ENCODE results near the gene CD247.

CD247 gene

DNA sequence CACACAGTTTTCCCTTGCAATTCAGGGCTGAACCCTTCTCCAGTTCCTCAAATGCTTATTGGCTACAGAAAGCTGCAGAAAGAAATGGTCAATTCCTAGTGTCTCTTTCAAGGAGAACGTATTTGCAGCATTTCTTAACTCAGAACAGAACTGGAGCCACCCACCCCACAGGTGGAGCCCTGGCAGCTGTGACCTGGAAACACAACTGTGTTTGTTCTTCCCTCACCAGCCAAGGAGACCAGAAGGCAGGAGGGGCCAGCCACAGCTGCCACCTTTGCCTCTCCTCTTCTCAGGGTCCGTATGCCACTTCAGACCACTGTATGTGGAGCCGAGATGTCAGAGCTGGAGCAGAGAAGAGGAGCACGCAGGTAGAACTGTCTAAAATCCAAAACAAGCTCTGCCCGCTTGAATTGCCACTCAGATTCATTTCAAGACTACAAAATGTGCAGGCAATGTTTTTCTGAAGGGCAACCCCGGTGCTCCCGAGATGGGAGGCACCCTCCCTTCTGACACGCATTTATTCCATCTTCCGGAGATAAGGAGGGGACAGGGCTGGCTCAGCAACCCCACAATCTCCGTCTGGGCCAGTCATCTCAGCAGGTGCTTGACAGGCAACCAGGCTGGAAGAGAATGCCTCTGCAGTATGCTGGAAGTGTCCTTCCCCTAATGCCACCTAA lies 16.7 kb downstream of the CD247 start:
- peak overlapping the region; percentile 60 for H3K27ac ChIP-seq (ENCODE audit: low read length)
- H3K9me3 ChIP-seq (ENCODE audit: insufficient read depth, low read length, severe bottlenecking): no peaks in the 10 kb centered on the region
- peaks cover 99% of the 10 kb centered on the region for H3K79me2 ChIP-seq (ENCODE audit: insufficient read depth, low read length)
- H3K27me3 ChIP-seq (ENCODE audit: insufficient read depth, low read length, poor library complexity): no peaks in the 10 kb centered on the region
- ATAC-seq (ENCODE audit: insufficient read depth, low read depth): peak; percentile 29
- H2AFZ ChIP-seq (ENCODE audit: low read depth, low read length): no peak overlapping the region
- TF ChIP-seq, protein P1, sequence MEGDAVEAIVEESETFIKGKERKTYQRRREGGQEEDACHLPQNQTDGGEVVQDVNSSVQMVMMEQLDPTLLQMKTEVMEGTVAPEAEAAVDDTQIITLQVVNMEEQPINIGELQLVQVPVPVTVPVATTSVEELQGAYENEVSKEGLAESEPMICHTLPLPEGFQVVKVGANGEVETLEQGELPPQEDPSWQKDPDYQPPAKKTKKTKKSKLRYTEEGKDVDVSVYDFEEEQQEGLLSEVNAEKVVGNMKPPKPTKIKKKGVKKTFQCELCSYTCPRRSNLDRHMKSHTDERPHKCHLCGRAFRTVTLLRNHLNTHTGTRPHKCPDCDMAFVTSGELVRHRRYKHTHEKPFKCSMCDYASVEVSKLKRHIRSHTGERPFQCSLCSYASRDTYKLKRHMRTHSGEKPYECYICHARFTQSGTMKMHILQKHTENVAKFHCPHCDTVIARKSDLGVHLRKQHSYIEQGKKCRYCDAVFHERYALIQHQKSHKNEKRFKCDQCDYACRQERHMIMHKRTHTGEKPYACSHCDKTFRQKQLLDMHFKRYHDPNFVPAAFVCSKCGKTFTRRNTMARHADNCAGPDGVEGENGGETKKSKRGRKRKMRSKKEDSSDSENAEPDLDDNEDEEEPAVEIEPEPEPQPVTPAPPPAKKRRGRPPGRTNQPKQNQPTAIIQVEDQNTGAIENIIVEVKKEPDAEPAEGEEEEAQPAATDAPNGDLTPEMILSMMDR (IDR thresholded peaks at IDR 0.05; ENCODE audit: borderline replicate concordance, extremely low read depth, low read length, poor library complexity, severe bottlenecking): no peak
- TF ChIP-seq EZH2 (IDR thresholded peaks at IDR 0.05; ENCODE audit: borderline replicate concordance, low read depth, low read length, severe bottlenecking): no peak
- H4K20me1 ChIP-seq (ENCODE audit: insufficient read depth, low read length): peaks cover 51% of the 10 kb centered on the region
- peaks cover 79% of the 10 kb centered on the region for H3K4me1 ChIP-seq (ENCODE audit: insufficient read depth, low read length)
- H3K4me3 ChIP-seq (ENCODE audit: low read depth in 1 of 2, low read length in 2 of 2): no peak overlapping the region
- H3K36me3 ChIP-seq (ENCODE audit: insufficient read depth, low read length): peaks cover 69% of the 10 kb centered on the region
- H3K9ac ChIP-seq (ENCODE audit: low read depth, low read length): no peak overlapping the region; the same call in 1 of the 2 replicates
- H3K4me2 ChIP-seq (ENCODE audit: insufficient read depth, low read length): no peak overlapping the region; the same call in 1 of the 2 replicates
- no peak for DNase-seq

DNA sequence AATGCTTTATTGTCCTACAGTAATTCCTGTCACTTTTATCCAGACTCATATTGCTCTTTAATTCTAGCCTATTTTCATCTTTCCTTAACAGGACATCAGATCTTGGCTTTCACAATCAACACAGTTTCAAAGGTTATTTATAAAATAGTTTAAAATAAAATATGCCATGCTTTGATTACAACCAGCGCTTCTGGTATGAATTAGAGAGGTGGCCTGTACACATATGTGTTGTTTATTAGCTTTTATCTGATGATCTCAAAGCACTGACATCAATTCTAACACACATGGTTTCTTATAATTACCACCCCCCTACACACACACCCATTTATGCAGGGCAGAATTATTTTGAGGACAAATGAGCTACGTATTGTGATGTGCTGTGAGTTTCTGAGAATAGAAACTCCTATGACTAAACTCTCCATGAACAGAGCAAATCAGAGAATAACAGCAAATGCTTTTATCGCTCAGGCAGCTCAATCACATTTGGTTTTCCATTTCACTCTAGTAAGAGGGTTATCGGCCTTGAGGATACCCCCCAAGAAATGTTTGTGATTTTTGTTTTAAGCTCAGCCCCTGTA lies 18.0 kb downstream of the CD247 start:
- Histone ChIP-seq H3K4me1 (ENCODE audit: insufficient read depth, low read length) (peaks cover 74% of the 10 kb centered on the region), H2AFZ (ENCODE audit: low read depth, low read length) (no peak overlapping the region), H3K79me2 (ENCODE audit: insufficient read depth, low read length) (peaks cover 99% of the 10 kb centered on the region), H3K36me3 (ENCODE audit: insufficient read depth, low read length) (peaks cover 75% of the 10 kb centered on the region), H4K20me1 (ENCODE audit: insufficient read depth, low read length) (peaks cover 58% of the 10 kb centered on the region), H3K9me3 (ENCODE audit: insufficient read depth, low read length, severe bottlenecking) (no peaks in the 10 kb centered on the region), H3K4me3 (ENCODE audit: low read depth in 1 of 2, low read length in 2 of 2) (no peak overlapping the region), H3K4me2 (ENCODE audit: insufficient read depth, low read length) (peak overlapping the region; percentile 40; the same call in 1 of the 2 replicates), H3K27ac (ENCODE audit: low read length) (peak overlapping the region; percentile 75), H3K9ac (ENCODE audit: low read depth, low read length) (no peak overlapping the region; the same call in 1 of the 2 replicates), H3K27me3 (ENCODE audit: insufficient read depth, low read length, poor library complexity) (no peaks in the 10 kb centered on the region)
- TF ChIP-seq, protein P1 (IDR thresholded peaks at IDR 0.05; ENCODE audit: borderline replicate concordance, extremely low read depth, low read length, poor library complexity, severe bottlenecking): no peak
- no peak for TF ChIP-seq EZH2 (IDR thresholded peaks at IDR 0.05; ENCODE audit: borderline replicate concordance, low read depth, low read length, severe bottlenecking)
- ATAC-seq (ENCODE audit: insufficient read depth, low read depth) (no peak), DNase-seq (no peak)

DNA sequence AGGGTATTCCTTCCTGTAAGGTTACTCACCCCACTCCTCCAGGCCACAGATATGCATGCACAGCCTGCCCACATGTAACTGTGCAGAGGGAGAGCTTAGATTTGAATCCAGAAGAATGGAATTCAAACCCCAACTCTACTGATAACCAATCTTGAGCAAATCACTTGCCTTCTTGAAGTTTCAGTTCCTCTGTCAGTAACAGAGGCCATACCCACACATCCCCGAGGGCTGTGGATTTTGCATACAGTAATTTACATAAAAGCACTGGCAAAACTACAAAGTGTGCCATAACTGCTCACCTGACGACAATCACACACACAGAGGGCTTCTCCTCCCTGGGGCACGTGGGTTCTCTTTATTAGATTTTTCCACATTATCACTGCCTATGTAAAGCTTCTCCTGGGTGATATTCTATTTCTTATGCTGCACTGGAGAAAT lies 18.6 kb downstream of the CD247 start:
- peak; percentile 34 for DNase-seq
- ATAC-seq (ENCODE audit: insufficient read depth, low read depth): peak; percentile 61
- H3K4me2 ChIP-seq (ENCODE audit: insufficient read depth, low read length): peak overlapping the region; percentile 40
- TF ChIP-seq EZH2 (IDR thresholded peaks at IDR 0.05; ENCODE audit: borderline replicate concordance, low read depth, low read length, severe bottlenecking): no peak
- TF ChIP-seq, protein P1 (IDR thresholded peaks at IDR 0.05; ENCODE audit: borderline replicate concordance, extremely low read depth, low read length, poor library complexity, severe bottlenecking): no peak
- no peak overlapping the region for H3K4me3 ChIP-seq (ENCODE audit: low read depth in 1 of 2, low read length in 2 of 2)
- H3K36me3 ChIP-seq (ENCODE audit: insufficient read depth, low read length): peaks cover 78% of the 10 kb centered on the region
- no peak overlapping the region for H2AFZ ChIP-seq (ENCODE audit: low read depth, low read length)
- peaks cover 69% of the 10 kb centered on the region for H3K4me1 ChIP-seq (ENCODE audit: insufficient read depth, low read length)
- peaks cover 99% of the 10 kb centered on the region for H3K79me2 ChIP-seq (ENCODE audit: insufficient read depth, low read length)
- 0 out of 2 replicates have a peak overlapping the region, but pooled peaks have one; percentile 12 for H3K9ac ChIP-seq (ENCODE audit: low read depth, low read length)
- H3K27ac ChIP-seq (ENCODE audit: low read length): peak overlapping the region; percentile 75
- H4K20me1 ChIP-seq (ENCODE audit: insufficient read depth, low read length): peaks cover 58% of the 10 kb centered on the region
- H3K27me3 ChIP-seq (ENCODE audit: insufficient read depth, low read length, poor library complexity): no peaks in the 10 kb centered on the region
- H3K9me3 ChIP-seq (ENCODE audit: insufficient read depth, low read length, severe bottlenecking): no peaks in the 10 kb centered on the region
